HG03108 (cell line): ENCODE measurements around the gene TOX3.

Source experiments
- ATAC-seq: cut with Tn5 transposase; IDR thresholded peaks from one replicate; pipeline ENCODE4 v1.9.1; 2021; ENCODE audit warnings: moderate library complexity; ENCODE audit not compliant: unreplicated experiment

The TOX3 gene

DNA sequence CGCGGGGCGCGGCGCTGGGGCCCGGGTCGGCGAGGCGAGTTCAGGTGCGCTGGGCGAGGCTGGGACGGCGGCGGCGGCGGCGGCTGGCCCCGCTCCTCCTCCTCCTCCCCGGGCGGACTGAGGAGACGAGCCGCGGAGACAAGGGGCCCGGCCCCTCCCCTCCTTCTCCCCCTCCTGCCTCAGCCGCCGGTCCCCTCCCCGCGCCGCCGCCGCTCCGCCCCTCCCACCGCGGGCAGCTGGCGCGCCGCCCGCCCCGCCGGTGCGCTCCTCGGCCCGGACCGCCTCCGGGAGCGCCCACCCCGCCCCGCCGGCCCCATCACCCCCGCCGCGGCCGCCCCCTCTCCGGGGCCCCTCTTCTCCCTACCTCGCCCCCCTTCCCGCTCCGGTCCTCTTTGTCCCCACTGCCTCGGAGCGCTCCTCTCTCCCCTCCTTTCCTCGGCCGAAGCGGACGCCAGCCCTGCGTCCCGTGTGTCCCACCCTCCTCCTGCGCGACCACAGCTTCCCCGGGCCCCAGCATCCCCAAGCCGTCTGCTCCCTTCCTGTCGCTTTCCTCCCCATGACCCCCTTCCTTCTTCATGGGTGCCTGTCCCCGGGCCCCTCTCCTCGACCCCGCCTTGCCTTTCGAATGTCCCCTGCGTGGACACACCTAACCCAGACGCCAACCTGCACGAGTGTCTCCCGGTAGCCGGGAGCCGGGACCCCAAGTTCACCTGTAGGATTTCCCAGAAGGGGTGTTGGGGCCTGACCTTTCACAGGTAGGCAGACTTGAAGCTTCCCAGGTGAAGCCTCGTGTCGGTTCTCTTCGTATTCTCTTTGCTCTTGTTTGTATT lies at the start of gene TOX3:
Gene TOX3, minus strand, starts transcription at position 140 of the 830 bp plus-strand sequence. CDS start 420 bp downstream, outside the sequence.
- no peak for ATAC-seq

- no peak for ATAC-seq
Observed at GRCh38 chr16:52592778-52593177, 45.8 kb upstream of the TOX3 start.

DNA sequence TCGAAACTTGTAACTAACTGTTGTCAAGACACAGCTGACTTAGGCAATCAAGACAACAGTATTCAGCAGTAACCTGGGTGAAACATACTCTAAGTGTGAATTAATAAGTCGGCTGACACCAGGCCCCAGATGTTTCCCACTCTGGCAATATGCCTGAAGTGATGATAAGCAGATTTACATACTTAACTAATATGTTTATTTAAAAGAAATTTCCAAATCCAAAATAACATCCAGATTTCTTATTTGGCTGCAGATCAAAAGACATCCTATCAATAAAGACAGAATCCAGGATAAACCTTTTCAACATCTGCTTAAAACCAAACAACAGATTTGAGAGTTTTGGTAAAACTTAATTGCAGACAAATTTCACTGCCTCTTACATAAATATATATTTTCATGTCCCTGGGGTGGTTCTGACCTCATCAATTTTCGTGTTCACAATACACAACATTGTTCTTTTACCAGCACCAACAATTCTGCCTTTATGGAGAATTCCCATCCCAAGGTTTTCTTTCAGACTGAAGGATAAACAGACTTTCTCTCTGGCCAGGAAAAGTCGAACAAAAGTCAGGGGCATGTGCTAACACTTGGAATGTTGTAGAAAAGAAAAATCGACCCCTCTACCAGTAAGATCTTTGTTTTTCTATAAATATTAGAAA lies 45.1 kb upstream of the TOX3 start:
- no peak for ATAC-seq

DNA sequence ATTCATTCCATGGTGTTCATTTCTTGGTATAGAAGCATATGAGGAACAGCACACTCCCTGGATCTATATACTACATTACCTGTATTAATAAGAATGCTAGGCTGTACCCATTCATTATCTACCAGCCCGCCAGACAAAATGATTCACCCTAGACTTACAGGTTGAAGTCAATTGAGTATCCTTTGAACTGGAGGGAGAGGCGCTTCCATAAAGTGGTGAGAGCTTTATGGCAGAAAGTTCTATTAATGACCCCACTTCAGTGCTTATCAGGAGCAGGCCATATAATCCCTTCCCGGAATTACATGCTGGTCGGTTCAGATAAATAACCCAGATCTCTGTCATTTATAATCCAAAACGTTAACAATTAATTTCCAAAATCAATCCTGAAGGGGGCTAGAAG lies 44.5 kb upstream of the TOX3 start:
- no peak for ATAC-seq

DNA sequence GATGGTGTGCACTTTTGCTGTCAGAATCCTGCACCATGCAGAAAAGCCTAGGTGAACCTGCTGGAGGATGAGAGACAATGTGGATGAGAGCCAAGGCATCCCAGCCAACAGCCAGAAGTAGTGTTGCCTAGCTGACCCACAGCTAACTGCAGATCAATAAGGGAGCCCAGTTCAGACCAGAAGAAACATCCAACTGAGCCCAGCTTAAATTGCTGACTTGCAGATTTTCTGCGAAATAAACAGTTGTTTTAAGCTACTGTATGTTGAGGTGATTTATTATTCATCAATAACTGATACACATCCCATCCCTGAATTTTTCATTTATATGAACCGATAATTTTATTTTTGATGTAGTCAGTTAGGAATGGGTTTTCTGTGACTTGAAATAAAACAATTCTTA lies 39.2 kb upstream of the TOX3 start:
- ATAC-seq = no peak

GRCh38 chr16:52584354-52585320 lies 37.7 kb upstream of the TOX3 start:
- no peak for ATAC-seq

DNA sequence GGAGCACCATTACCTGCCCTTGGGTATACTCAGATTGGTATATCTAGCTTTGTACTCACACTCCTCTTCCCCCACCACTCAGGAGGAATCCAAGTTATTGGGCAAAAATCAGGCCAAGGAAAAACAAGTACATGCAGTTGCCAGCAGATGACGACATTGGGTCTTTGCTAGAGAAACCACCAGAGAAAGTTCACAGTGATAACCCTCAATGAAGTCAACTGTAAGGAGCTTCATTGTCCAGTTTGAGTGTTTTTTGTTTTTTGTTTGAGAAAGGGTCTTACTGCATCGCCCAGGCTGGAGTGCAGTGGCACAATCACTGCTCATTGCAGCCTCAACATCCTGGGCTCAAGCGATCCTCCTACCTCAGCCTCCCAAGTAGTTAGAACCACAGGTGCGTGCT lies 34.6 kb upstream of the TOX3 start:
- ATAC-seq = no peak

- ATAC-seq = no peak
Observed at GRCh38 chr16:52580488-52580887, 33.5 kb upstream of the TOX3 start.

- no peak for ATAC-seq
Observed at GRCh38 chr16:52578829-52579498, 32.0 kb upstream of the TOX3 start.

- ATAC-seq = no peak
Observed at GRCh38 chr16:52578007-52578828, 31.3 kb upstream of the TOX3 start.

GRCh38 chr16:52577130-52577706 lies 30.3 kb upstream of the TOX3 start:
- no peak for ATAC-seq

DNA sequence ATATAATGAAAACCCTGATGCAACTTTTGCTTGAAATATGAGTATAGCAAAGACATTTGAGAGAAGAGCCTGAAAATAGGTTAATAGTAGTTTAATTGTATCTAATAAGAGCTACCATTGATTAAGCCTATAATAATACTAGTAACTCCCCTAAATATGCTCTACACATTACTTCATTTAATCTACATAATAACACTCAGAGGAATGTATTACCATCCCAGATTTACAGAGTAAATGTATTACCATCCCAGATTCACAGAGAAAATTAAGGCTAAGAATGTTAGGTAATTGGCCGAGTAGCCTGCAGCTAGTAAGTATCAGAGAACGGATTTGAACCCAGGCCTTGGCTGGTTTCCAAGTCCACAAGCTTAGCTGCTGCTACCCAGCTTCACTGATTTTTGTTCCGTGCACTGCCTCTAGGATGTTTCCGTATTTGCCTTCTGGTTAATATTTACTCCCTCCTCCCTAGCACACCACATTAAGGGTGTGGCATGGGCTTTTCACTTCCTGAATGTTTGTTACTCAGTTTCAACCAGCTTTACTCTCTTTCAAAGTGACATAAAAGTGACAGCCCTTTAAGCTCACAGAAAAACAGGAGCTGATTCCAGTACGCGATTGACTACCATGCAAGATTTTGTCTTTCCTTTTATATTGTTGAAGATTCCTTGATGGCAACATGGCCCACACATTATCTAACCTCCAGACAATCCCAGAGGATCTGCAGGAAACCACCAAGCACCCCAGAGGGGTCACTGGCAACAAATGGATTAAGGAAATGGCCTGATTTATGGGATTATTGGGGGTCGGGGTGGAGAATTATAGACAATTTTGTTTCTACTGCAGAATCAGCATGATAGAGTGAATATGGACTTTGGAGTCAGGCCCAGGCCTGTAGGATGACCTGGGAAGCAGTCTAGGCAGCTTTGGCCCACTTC lies 26.7 kb upstream of the TOX3 start:
- ATAC-seq = peak; percentile 58

DNA sequence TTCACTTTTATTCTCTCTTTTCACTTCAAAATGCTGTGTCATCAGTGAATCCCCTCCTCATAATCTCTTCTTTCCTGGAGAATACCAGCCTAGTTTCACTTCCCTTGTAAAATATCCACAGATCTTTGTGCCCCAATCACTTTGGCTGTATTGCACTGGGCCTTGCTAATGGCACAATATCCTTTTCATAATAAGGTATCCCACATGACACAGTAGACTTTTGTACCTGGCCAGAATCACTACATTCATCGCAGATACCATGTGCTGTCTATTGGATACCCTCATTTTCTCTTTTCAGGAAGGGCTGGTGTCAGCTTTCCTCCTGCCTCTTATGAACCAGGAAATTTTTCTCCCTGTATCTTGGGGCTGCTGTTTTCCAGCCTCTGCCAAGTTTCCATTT lies 25.7 kb upstream of the TOX3 start:
- no peak for ATAC-seq

- no peak for ATAC-seq
Observed at GRCh38 chr16:52570495-52571091, 23.6 kb upstream of the TOX3 start.

GRCh38 chr16:52569701-52570100 lies 22.8 kb upstream of the TOX3 start:
- no peak for ATAC-seq

- no peak for ATAC-seq
Observed at GRCh38 chr16:52568983-52569690, 22.2 kb upstream of the TOX3 start.

DNA sequence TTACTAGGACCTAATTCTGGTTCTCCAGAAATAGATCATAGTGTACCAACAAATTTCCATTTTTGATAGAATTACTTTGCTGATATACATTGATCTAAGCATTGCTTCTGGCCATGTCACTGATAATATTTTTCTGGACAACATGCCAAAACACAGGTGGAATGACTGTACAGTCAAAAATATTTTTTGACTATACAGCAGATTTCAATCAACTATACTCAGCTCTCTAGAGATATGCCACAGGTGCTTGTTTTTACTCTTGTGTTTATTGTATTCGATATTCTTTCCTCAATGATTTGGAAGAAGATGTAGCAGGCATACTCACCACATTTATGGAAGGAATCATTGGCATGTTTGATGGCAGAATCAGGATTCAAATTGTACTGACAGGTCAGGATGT lies 21.6 kb upstream of the TOX3 start:
- ATAC-seq = no peak
